Thoracic aorta (tissue), 2 donors: ENCODE data around the gene SMIM24. TPM values are rescaled to one million over a fixed set of nuclear protein-coding genes. Genes with fewer than 3 reads are reported as not detected.
"Not testable (repeated sequence)": the region's sequence is repeated elsewhere in the genome, so short reads cannot be mapped to it uniquely, and the experiment has no call there.

Source experiments
- ATAC-seq: fragments of 150-250 bp; one replicate; pipeline ENCODE4 v1.8.0; 2017; ENCODE audit warnings: low read depth; ENCODE audit not compliant: insufficient number of reproducible peaks, low FRiP score
- DNase-seq: peaks from one replicate; pipeline ENCODE4 v3.0.0-alpha.2; 2020; ENCODE audit warnings: low spot score
- H3K27ac ChIP-seq, 2 donors: fragments of 200-600 bp; sonication (generic); 1 replicate in 1 of 2; 2 replicates in 1 of 2; pipeline ENCODE4 v1.5.1; 2016; ENCODE audit warnings: mild to moderate bottlenecking in 2 of 2, moderate library complexity in 2 of 2
- H3K27me3 ChIP-seq: fragments of 200-600 bp; sonication (generic); replicated peaks from 2 replicates; pipeline ENCODE4 v1.6.0; 2016; ENCODE audit warnings: mild to moderate bottlenecking; ENCODE audit not compliant: insufficient read depth
- H3K36me3 ChIP-seq: fragments of 200-600 bp; sonication (generic); one replicate; pipeline ENCODE4 v1.5.1; 2016
- H3K4me1 ChIP-seq, 2 donors: fragments of 200-600 bp; sonication (generic); 1 replicate in 1 of 2; 2 replicates in 1 of 2; pipeline versions ENCODE4 v1.5.1 to v1.6.0; 2016; ENCODE audit warnings: low read depth in 2 of 2, mild to moderate bottlenecking in 1 of 2; ENCODE audit not compliant: control insufficient read depth in 1 of 2
- H3K4me3 ChIP-seq: fragments of 200-600 bp; sonication (generic); 2 replicates; pipeline ENCODE4 v1.5.1; 2016; ENCODE audit warnings: mild to moderate bottlenecking
- H3K9me3 ChIP-seq: fragments of 200-600 bp; sonication (generic); 2 replicates; pipeline ENCODE4 v1.5.1; 2016
- CTCF ChIP-seq: fragments of 200-600 bp; sonication (generic); IDR thresholded peaks from one replicate; pipeline ENCODE4 v1.5.1; 2019; ENCODE audit warnings: antibody characterized with exemption
- total RNA-seq, 2 donors: library from RNA; depleted of rRNA; stranded (reverse); fragments of >200 nt; gene quantifications; one replicate each; pipeline versions ENCODE4 v1.1.0 to v1.2.3, GENCODE V29; 2016

Gene SMIM24
- total RNA-seq, 2 donors from 2014 or later: not detected

- Histone ChIP-seq H3K4me1 (peaks cover 0 to 22% of the 10 kb centered on the region in 2 donors), H3K4me3 (no peak overlapping the region), H3K36me3 (peaks cover 11% of the 10 kb centered on the region), H3K27me3 (no peaks in the 10 kb centered on the region), H3K9me3 (no peaks in the 10 kb centered on the region), H3K27ac (no peak overlapping the region)
- no peak for ATAC-seq
- TF ChIP-seq CTCF: no peak
- DNase-seq: no peak
These were observed 30.4 kb upstream of the SMIM24 start for GRCh38 chr19:3510727-3511126.

GRCh38 chr19:3509566-3509989, 29.3 kb upstream of the SMIM24 start:
- DNase-seq (no peak), ATAC-seq (no peak)
- no peaks in the 10 kb centered on the region for H3K9me3 ChIP-seq
- H3K27me3 ChIP-seq: no peaks in the 10 kb centered on the region
- H3K4me3 ChIP-seq: no peak overlapping the region
- H3K4me1 ChIP-seq: peaks cover 3 to 27% of the 10 kb centered on the region in 2 donors
- no peak overlapping the region for H3K27ac ChIP-seq
- TF ChIP-seq CTCF: no peak
- H3K36me3 ChIP-seq: peaks cover 11% of the 10 kb centered on the region

- Histone ChIP-seq H3K36me3 (peaks cover 11% of the 10 kb centered on the region), H3K27me3 (no peaks in the 10 kb centered on the region), H3K27ac (no peak overlapping the region), H3K4me1 (peaks cover 3 to 27% of the 10 kb centered on the region in 2 donors), H3K9me3 (no peaks in the 10 kb centered on the region), H3K4me3 (no peak overlapping the region)
- DNase-seq (no peak), ATAC-seq (no peak)
- no peak for TF ChIP-seq CTCF
These were observed 28.6 kb upstream of the SMIM24 start for GRCh38 chr19:3508771-3509535.

GRCh38 chr19:3508121-3508661, 27.9 kb upstream of the SMIM24 start:
- H3K27ac ChIP-seq, ATAC-seq: not testable (repeated sequence)

GRCh38 chr19:3507371-3508120, 27.2 kb upstream of the SMIM24 start:
- no peak overlapping the region for H3K27ac ChIP-seq
- no peak for ATAC-seq

More at GRCh38 chr19:3508121-3508661, 27.9 kb upstream of the SMIM24 start:
- not testable (repeated sequence) for H3K9me3 ChIP-seq, DNase-seq, H3K27me3 ChIP-seq
- Histone ChIP-seq H3K4me3 (peak overlapping the region; percentile 91), H3K4me1 (peaks cover 3 to 27% of the 10 kb centered on the region in 2 donors), H3K36me3 (peaks cover 11% of the 10 kb centered on the region)

More at GRCh38 chr19:3507371-3508120, 27.2 kb upstream of the SMIM24 start:
- peaks cover 3 to 24% of the 10 kb centered on the region in 2 donors for H3K4me1 ChIP-seq
- peaks cover 11% of the 10 kb centered on the region for H3K36me3 ChIP-seq
- H3K27me3 ChIP-seq: no peaks in the 10 kb centered on the region
- no peak for DNase-seq
- H3K9me3 ChIP-seq: no peaks in the 10 kb centered on the region
- no peak for TF ChIP-seq CTCF
- H3K4me3 ChIP-seq: peak overlapping the region; percentile 91
